GM18499 (cell line): ENCODE measurements around the gene MZT2B.
"Not testable (repeated sequence)": the region's sequence is repeated elsewhere in the genome, so short reads cannot be mapped to it uniquely, and the experiment has no call there.

ENCODE experiments used
- ATAC-seq: cut with Tn5 transposase; IDR thresholded peaks from one replicate; pipeline ENCODE4 v1.9.1; 2021; ENCODE audit warnings: moderate number of reproducible peaks; ENCODE audit not compliant: insufficient read depth, unreplicated experiment

Gene MZT2B

GRCh38 chr2:130181880-130182682, at the start of gene MZT2B:
TSS of gene MZT2B (plus strand) at chr2:130182262. CDS start at chr2:130182283, 21 bp downstream.
- peak; percentile 60 for ATAC-seq

- ATAC-seq = no peak
These were observed 46.1 kb upstream of the MZT2B start for GRCh38 chr2:130135692-130136541.

- not testable (repeated sequence) for ATAC-seq
These were observed 45.5 kb upstream of the MZT2B start for GRCh38 chr2:130136546-130136945.

GRCh38 chr2:130137118-130137517, 44.9 kb upstream of the MZT2B start:
- not testable (repeated sequence) for ATAC-seq

GRCh38 chr2:130138326-130138725, 43.7 kb upstream of the MZT2B start:
- ATAC-seq = not testable (repeated sequence)

- not testable (repeated sequence) for ATAC-seq
These were observed 43.2 kb upstream of the MZT2B start for GRCh38 chr2:130138841-130139251.

- ATAC-seq = not testable (repeated sequence)
These were observed 42.5 kb upstream of the MZT2B start for GRCh38 chr2:130139331-130140280.

GRCh38 chr2:130140516-130140915, 41.5 kb upstream of the MZT2B start:
- not testable (repeated sequence) for ATAC-seq

- ATAC-seq = not testable (repeated sequence)
These were observed 41.1 kb upstream of the MZT2B start for GRCh38 chr2:130141002-130141401.

- not testable (repeated sequence) for ATAC-seq
These were observed 40.3 kb upstream of the MZT2B start for GRCh38 chr2:130141645-130142370.

- ATAC-seq = not testable (repeated sequence)
These were observed 39.4 kb upstream of the MZT2B start for GRCh38 chr2:130142396-130143265.

- not testable (repeated sequence) for ATAC-seq
These were observed 38.6 kb upstream of the MZT2B start for GRCh38 chr2:130143266-130144039.

GRCh38 chr2:130145006-130145414, 37.1 kb upstream of the MZT2B start, which contains the start of gene CCDC74B:
TSS of gene CCDC74B (minus strand) at chr2:130145112. CDS start at chr2:130144996, 116 bp downstream.
- ATAC-seq = peak; percentile 58

GRCh38 chr2:130148515-130148914, 33.5 kb upstream of the MZT2B start:
- ATAC-seq = not testable (repeated sequence)

- no peak for ATAC-seq
These were observed 31.6 kb upstream of the MZT2B start for GRCh38 chr2:130150181-130151144.

GRCh38 chr2:130151145-130151512, 30.9 kb upstream of the MZT2B start:
- not testable (repeated sequence) for ATAC-seq
